22Rv1 (cell line): ENCODE results near the gene MTAP.

Source experiments
- ZFX ChIP-seq: fragments of 450-650 bp; IDR thresholded peaks from 2 replicates; pipeline ENCODE4 v1.6.1; 2017; ENCODE audit warnings: antibody characterized with exemption, borderline replicate concordance
- TF ChIP-seq, protein P1 (sequence below): fragments of 450-650 bp; IDR thresholded peaks from 2 replicates; pipeline ENCODE4 v1.5.1; 2017; ENCODE audit warnings: mild to moderate bottlenecking

DNA sequence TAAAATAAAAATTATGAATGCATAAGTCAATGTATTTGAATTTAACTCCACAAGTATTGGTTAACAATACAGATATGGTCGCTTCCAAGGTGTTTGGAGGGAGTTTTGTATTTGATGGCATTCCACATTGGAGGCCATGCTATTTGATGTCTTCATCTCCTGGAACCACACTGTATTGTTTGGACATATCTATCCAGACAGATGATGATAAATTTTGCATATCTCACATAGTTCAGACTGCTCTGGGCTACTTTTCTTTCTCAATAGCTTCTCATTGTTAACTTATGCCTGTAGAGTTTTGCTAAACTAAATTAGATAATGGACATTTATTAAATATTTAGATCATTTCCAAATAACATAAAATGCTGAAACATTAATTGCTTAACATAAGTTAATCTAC lies 133.7 kb downstream of the MTAP start:
- TF ChIP-seq, protein P1, sequence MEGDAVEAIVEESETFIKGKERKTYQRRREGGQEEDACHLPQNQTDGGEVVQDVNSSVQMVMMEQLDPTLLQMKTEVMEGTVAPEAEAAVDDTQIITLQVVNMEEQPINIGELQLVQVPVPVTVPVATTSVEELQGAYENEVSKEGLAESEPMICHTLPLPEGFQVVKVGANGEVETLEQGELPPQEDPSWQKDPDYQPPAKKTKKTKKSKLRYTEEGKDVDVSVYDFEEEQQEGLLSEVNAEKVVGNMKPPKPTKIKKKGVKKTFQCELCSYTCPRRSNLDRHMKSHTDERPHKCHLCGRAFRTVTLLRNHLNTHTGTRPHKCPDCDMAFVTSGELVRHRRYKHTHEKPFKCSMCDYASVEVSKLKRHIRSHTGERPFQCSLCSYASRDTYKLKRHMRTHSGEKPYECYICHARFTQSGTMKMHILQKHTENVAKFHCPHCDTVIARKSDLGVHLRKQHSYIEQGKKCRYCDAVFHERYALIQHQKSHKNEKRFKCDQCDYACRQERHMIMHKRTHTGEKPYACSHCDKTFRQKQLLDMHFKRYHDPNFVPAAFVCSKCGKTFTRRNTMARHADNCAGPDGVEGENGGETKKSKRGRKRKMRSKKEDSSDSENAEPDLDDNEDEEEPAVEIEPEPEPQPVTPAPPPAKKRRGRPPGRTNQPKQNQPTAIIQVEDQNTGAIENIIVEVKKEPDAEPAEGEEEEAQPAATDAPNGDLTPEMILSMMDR = no peak
- TF ChIP-seq ZFX = no peak
